ENCODE measurements around the gene SIAH1.

Gene SIAH1

GRCh38 chr16:48353565-48354163 is 31.5 kb downstream of the SIAH1 start:
- H3K9me3 ChIP-seq (ENCODE audit: insufficient read depth, low read length): no peaks in the 10 kb centered on the region
- H3K4me3 ChIP-seq (ENCODE audit: low read length): no peak overlapping the region
- no peaks in the 10 kb centered on the region for H3K4me1 ChIP-seq (ENCODE audit: low read length)
- no peak overlapping the region for H2AFZ ChIP-seq (ENCODE audit: low read depth, low read length)
- H3K36me3 ChIP-seq (replicated peaks; ENCODE audit: low read depth, low read length): peaks cover 23% of the 10 kb centered on the region
- no peaks in the 10 kb centered on the region; the same call in 1 of the 2 replicates for H4K20me1 ChIP-seq (ENCODE audit: insufficient read depth, low read length)
- no peak overlapping the region for H3K27ac ChIP-seq (ENCODE audit: low read length)
- TF ChIP-seq, protein P1, sequence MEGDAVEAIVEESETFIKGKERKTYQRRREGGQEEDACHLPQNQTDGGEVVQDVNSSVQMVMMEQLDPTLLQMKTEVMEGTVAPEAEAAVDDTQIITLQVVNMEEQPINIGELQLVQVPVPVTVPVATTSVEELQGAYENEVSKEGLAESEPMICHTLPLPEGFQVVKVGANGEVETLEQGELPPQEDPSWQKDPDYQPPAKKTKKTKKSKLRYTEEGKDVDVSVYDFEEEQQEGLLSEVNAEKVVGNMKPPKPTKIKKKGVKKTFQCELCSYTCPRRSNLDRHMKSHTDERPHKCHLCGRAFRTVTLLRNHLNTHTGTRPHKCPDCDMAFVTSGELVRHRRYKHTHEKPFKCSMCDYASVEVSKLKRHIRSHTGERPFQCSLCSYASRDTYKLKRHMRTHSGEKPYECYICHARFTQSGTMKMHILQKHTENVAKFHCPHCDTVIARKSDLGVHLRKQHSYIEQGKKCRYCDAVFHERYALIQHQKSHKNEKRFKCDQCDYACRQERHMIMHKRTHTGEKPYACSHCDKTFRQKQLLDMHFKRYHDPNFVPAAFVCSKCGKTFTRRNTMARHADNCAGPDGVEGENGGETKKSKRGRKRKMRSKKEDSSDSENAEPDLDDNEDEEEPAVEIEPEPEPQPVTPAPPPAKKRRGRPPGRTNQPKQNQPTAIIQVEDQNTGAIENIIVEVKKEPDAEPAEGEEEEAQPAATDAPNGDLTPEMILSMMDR (IDR thresholded peaks at IDR 0.05; ENCODE audit: low read depth, low read length): peak; percentile 89
- TF ChIP-seq EZH2phosphoT487 (IDR thresholded peaks at IDR 0.05; ENCODE audit: low read depth): no peak
- H3K9ac ChIP-seq (ENCODE audit: low read length): no peak overlapping the region
- H3K4me2 ChIP-seq (ENCODE audit: low read length): no peak overlapping the region
- H3K27me3 ChIP-seq (ENCODE audit: low read depth, low read length): no peaks in the 10 kb centered on the region
- H3K79me2 ChIP-seq (ENCODE audit: low read length): peaks cover 19% of the 10 kb centered on the region

- H3K27ac ChIP-seq (ENCODE audit: low read length): no peak overlapping the region
- no peak overlapping the region for H3K4me2 ChIP-seq (ENCODE audit: low read length)
- no peak overlapping the region for H3K9ac ChIP-seq (ENCODE audit: low read length)
- peaks cover 26% of the 10 kb centered on the region for H3K36me3 ChIP-seq (replicated peaks; ENCODE audit: low read depth, low read length)
- H3K27me3 ChIP-seq (ENCODE audit: low read depth, low read length): no peaks in the 10 kb centered on the region
- H2AFZ ChIP-seq (ENCODE audit: low read depth, low read length): no peak overlapping the region
- H3K79me2 ChIP-seq (ENCODE audit: low read length): peaks cover 11% of the 10 kb centered on the region
- no peak overlapping the region for H3K4me3 ChIP-seq (ENCODE audit: low read length)
- TF ChIP-seq EZH2phosphoT487 (IDR thresholded peaks at IDR 0.05; ENCODE audit: low read depth): no peak
- TF ChIP-seq, protein P1 (IDR thresholded peaks at IDR 0.05; ENCODE audit: low read depth, low read length): no peak
- H3K9me3 ChIP-seq (ENCODE audit: insufficient read depth, low read length): no peaks in the 10 kb centered on the region
- no peaks in the 10 kb centered on the region for H4K20me1 ChIP-seq (ENCODE audit: insufficient read depth, low read length)
- H3K4me1 ChIP-seq (ENCODE audit: low read length): no peaks in the 10 kb centered on the region
Measured at GRCh38 chr16:48352648-48353390, 32.4 kb downstream of the SIAH1 start.

GRCh38 chr16:48350736-48351135 is 34.5 kb downstream of the SIAH1 start:
- Histone ChIP-seq H3K79me2 (ENCODE audit: low read length) (no peaks in the 10 kb centered on the region), H3K36me3 (replicated peaks; ENCODE audit: low read depth, low read length) (peaks cover 23% of the 10 kb centered on the region), H3K4me1 (ENCODE audit: low read length) (no peaks in the 10 kb centered on the region), H3K4me2 (ENCODE audit: low read length) (no peak overlapping the region), H3K27ac (ENCODE audit: low read length) (no peak overlapping the region), H4K20me1 (ENCODE audit: insufficient read depth, low read length) (no peaks in the 10 kb centered on the region), H3K4me3 (ENCODE audit: low read length) (no peak overlapping the region), H2AFZ (ENCODE audit: low read depth, low read length) (no peak overlapping the region), H3K27me3 (ENCODE audit: low read depth, low read length) (no peaks in the 10 kb centered on the region), H3K9ac (ENCODE audit: low read length) (no peak overlapping the region), H3K9me3 (ENCODE audit: insufficient read depth, low read length) (no peaks in the 10 kb centered on the region)
- TF ChIP-seq, protein P1 (IDR thresholded peaks at IDR 0.05; ENCODE audit: low read depth, low read length): no peak
- TF ChIP-seq EZH2phosphoT487 (IDR thresholded peaks at IDR 0.05; ENCODE audit: low read depth): no peak

GRCh38 chr16:48347980-48348379 is 37.2 kb downstream of the SIAH1 start:
- Histone ChIP-seq H2AFZ (ENCODE audit: low read depth, low read length) (no peak overlapping the region), H3K27ac (ENCODE audit: low read length) (no peak overlapping the region), H3K9me3 (ENCODE audit: insufficient read depth, low read length) (no peaks in the 10 kb centered on the region), H3K27me3 (ENCODE audit: low read depth, low read length) (no peaks in the 10 kb centered on the region), H4K20me1 (ENCODE audit: insufficient read depth, low read length) (no peaks in the 10 kb centered on the region), H3K9ac (ENCODE audit: low read length) (no peak overlapping the region), H3K79me2 (ENCODE audit: low read length) (no peaks in the 10 kb centered on the region), H3K4me1 (ENCODE audit: low read length) (no peaks in the 10 kb centered on the region), H3K4me3 (ENCODE audit: low read length) (no peak overlapping the region), H3K36me3 (replicated peaks; ENCODE audit: low read depth, low read length) (peaks cover 20% of the 10 kb centered on the region), H3K4me2 (ENCODE audit: low read length) (no peak overlapping the region)
- TF ChIP-seq, protein P1 (IDR thresholded peaks at IDR 0.05; ENCODE audit: low read depth, low read length): no peak
- no peak for TF ChIP-seq EZH2phosphoT487 (IDR thresholded peaks at IDR 0.05; ENCODE audit: low read depth)
